OCI-LY3 (cell line): ENCODE results near the gene ATP8A2.

ENCODE experiments used
- EZH2phosphoT487 ChIP-seq: fragments of 200-600 bp; shearing (Covaris generic); IDR thresholded peaks from 2 replicates; pipeline ENCODE4 v1.6.1; 2018; ENCODE audit warnings: antibody characterized with exemption, mixed run types, low read depth
- TF ChIP-seq, protein P1 (sequence below): fragments of 200-600, 300-600 bp; sonication (generic); IDR thresholded peaks from 2 replicates; pipeline ENCODE4 v1.5.1; 2014; ENCODE audit warnings: antibody characterized with exemption, low read length, low read depth

DNA sequence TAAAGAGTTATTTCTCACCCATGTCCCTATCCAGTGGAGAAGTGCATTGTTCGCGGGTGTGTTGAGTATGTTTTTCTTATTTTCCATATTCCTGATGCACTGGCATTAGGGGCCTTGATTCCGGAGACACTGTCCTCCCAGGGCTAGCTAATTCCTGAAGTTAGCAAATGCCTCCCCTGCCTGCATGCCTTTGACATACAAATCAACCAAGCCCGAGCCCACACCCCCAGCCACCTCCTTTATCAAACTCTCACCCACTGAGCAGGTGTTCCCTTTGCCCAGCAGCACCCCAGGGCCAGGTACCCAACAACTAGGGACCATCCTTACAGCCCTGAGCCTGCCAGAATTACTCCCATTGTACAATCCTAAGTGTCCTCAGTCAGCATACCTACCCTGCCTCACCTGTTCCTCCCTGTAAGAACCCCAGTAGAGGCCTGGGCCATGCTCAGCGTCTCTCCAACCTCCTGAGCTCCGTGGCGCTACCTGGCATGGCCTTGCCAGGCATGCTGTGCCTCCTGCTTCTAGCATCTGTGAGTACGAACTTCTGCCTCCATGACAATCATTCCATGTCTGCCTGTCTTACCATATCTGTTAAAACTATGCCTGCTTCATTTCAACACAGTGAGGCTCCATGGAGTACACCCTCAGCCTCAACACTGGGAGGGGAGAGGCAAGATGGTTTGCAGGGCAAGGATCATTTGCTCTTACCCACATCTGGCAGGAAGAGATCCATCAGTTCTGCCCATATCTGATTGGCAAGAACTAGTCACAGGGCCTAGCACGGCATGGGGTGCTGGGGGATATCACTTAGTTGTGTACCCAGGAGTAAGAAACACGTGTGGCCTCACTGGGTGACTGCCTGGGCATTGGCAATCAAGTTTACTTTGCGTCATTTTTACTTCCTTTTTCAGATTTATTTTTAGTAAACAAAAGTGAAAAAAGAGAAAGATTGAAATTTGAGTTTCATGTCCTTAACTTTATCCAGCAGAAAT, 476.2 kb downstream of the ATP8A2 start:
- TF ChIP-seq, protein P1, sequence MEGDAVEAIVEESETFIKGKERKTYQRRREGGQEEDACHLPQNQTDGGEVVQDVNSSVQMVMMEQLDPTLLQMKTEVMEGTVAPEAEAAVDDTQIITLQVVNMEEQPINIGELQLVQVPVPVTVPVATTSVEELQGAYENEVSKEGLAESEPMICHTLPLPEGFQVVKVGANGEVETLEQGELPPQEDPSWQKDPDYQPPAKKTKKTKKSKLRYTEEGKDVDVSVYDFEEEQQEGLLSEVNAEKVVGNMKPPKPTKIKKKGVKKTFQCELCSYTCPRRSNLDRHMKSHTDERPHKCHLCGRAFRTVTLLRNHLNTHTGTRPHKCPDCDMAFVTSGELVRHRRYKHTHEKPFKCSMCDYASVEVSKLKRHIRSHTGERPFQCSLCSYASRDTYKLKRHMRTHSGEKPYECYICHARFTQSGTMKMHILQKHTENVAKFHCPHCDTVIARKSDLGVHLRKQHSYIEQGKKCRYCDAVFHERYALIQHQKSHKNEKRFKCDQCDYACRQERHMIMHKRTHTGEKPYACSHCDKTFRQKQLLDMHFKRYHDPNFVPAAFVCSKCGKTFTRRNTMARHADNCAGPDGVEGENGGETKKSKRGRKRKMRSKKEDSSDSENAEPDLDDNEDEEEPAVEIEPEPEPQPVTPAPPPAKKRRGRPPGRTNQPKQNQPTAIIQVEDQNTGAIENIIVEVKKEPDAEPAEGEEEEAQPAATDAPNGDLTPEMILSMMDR = no peak
- TF ChIP-seq EZH2phosphoT487 = no peak
